Astrocyte of the spinal cord (primary cell): ENCODE results near the gene FAHD2A.
"Not testable (repeated sequence)": the region's sequence is repeated elsewhere in the genome, so short reads cannot be mapped to it uniquely, and the experiment has no call there.

Experiments used
- DNase-seq: peaks from one replicate; pipeline ENCODE4 v3.0.0; 2011; ENCODE audit warnings: low read depth, low spot score
- H3K4me3 ChIP-seq: 2 replicates; pipeline ENCODE4 v1.5.1; 2011; ENCODE audit warnings: low read depth, mild to moderate bottlenecking, low read length, moderate library complexity
- in situ Hi-C: cut with HindIII; loops from 2 replicates; pipeline ENCODE4 v1.10.0; 2017; ENCODE audit warnings: low sequenced_read_pairs

Gene FAHD2A

GRCh38 chr2:95433373-95433772 is 30.9 kb downstream of the FAHD2A start:
- H3K4me3 ChIP-seq, in situ Hi-C loops, DNase-seq: not testable (repeated sequence)

DNA sequence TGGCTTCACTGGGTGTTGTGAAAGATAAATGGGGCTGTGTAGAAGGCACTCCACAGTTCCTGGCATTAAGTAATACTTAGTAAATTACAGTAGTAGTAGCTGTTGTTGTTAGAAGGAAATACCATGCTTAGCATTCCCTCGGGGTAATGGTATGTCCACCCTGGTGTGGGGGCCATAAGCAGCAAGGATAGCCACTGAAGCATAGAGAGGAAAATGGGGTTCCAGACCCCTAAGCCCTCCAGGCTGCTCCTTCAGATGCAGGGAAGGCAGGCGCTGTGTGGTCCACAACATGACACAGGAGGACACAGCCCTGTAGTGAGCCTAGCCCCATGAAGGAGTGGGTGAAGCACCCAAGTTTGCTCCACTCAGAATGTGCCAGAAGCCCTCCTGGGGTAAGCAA is 31.5 kb downstream of the FAHD2A start:
- DNase-seq = peak; percentile 18
- in situ Hi-C loops = not testable (repeated sequence)

GRCh38 chr2:95434507-95435076 is 32.1 kb downstream of the FAHD2A start:
- H3K4me3 ChIP-seq, in situ Hi-C loops: not testable (repeated sequence)
- DNase-seq = peak; percentile 79

More for the DNA sequence above, 31.5 kb downstream of the FAHD2A start:
- not testable (repeated sequence) for H3K4me3 ChIP-seq

DNA sequence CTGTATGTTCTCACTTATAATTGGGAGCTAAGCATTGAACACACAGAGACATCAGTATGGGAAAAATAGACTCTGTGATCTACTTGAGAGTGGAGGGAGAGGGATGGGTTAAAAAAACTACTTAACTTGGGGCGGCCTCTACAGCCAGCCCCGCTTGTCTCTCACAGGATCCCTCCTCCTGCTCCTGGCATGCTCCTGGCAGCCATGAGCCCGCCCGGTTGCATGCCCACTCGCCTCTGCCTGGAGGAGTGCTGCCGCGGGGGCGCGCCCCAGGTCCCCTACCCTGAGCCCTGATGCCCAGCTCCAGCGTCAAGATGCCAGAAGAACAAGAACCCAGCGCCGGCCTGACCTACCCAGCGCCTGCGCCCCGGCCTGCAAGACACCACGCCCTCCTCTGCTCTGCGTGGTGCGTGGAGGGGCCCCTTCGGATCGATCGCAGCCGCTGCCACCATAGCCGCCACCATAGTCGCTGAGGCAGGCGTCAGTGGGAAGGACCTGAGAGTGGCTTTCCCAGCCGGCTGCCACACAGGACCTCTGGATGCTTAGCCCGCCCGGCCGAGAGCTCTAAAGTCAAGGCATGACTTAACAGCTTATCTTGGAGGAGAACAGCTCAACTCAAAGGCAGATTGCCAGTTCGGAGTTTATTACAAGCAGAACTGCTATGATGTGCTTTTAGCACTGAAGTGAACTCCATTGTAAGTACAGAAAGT is 32.8 kb downstream of the FAHD2A start:
- H3K4me3 ChIP-seq, in situ Hi-C loops, DNase-seq: not testable (repeated sequence)

- H3K4me3 ChIP-seq, in situ Hi-C loops, DNase-seq: not testable (repeated sequence)
Observed at GRCh38 chr2:95435872-95436209, 33.3 kb downstream of the FAHD2A start.

GRCh38 chr2:95442474-95443099 is 40.1 kb downstream of the FAHD2A start:
- H3K4me3 ChIP-seq, DNase-seq, in situ Hi-C loops: not testable (repeated sequence)

GRCh38 chr2:95445317-95445716 is 42.8 kb downstream of the FAHD2A start:
- DNase-seq, in situ Hi-C loops, H3K4me3 ChIP-seq: not testable (repeated sequence)

DNA sequence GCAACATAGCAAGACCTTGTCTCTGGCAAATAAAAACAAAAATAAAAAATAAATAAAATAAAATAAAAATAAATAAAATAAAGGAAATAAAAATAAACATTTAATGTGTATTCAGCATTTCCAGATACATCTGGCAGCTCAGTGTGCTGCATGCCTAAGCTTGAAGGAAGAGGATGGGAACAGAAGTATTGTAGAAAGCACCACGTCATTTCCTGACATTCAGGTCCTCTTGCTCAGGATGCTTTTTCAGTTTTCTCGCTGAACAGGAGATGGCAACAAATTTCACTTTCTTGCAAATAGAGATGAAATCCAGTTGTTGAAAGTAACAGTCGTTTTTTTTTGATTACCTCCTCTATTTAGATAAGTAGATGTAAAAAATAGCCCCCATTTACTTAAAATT is 60.8 kb downstream of the FAHD2A start:
- H3K4me3 ChIP-seq, DNase-seq, in situ Hi-C loops: not testable (repeated sequence)
